ENCODE measurements around the gene USP21. TPM values are rescaled to one million over a fixed set of nuclear protein-coding genes. Genes with fewer than 3 reads are reported as not detected.
A peak's percentile ranks its signal among the peaks of the same experiment; 100 is the strongest.

Gene USP21
- total RNA-seq, 3 donors from 2014 or later (not counting 1 experiment from before 2014, with no cell fraction given) = 31.6 to 40.3 (median 35.3) TPM

- intact Hi-C loops (cut with micrococcal nuclease) = no loop called here
- WGBS (ENCODE audit: insufficient coverage) = 70% methylated on average over 14 of the region's 15 CpGs
These were observed 33.5 kb downstream of the USP21 start for GRCh38 chr1:161192476-161193465.

GRCh38 chr1:161193561-161194235, 34.4 kb downstream of the USP21 start:
- no peak for ATAC-seq
- Histone ChIP-seq H3K27me3 (ENCODE audit: control insufficient read depth, insufficient read depth, low read length) (no peaks in the 10 kb centered on the region), H3K4me1 (ENCODE audit: control insufficient read depth, insufficient read depth, low read length) (peaks cover 51% of the 10 kb centered on the region), H3K27ac (ENCODE audit: low read length) (peak overlapping the region; percentile 60), H3K9me3 (ENCODE audit: control insufficient read depth, insufficient read depth, low read length) (no peaks in the 10 kb centered on the region), H3K36me3 (ENCODE audit: control insufficient read depth, insufficient read depth, low read length) (no peaks in the 10 kb centered on the region), H3K4me3 (ENCODE audit: low read length) (no peak overlapping the region)
- H3K27me3 Mint-ChIP-seq (ENCODE audit: low read depth in 2 of 2) = no peaks in the 10 kb centered on the region
- DNase-seq = no peak
- intact Hi-C loops (cut with micrococcal nuclease) = no loop called here
- H3K36me3 Mint-ChIP-seq = no peaks in the 10 kb centered on the region
- H3K9me3 Mint-ChIP-seq = no peaks in the 10 kb centered on the region
- no peak overlapping the region for H3K4me3 Mint-ChIP-seq
- peak overlapping the region; percentile 89 to 92 for H3K27ac Mint-ChIP-seq
- TF ChIP-seq CTCF (IDR thresholded peaks at IDR 0.05) = no peak
- WGBS (ENCODE audit: insufficient coverage) = 94% methylated on average over 21 of the region's 21 CpGs
- H3K4me1 Mint-ChIP-seq = peaks cover 35 to 62% of the 10 kb centered on the region in 2 donors

More at GRCh38 chr1:161192476-161193465, 33.5 kb downstream of the USP21 start:
- no peaks in the 10 kb centered on the region for H3K36me3 ChIP-seq (ENCODE audit: control insufficient read depth, insufficient read depth, low read length)
- no peaks in the 10 kb centered on the region for H3K36me3 Mint-ChIP-seq
- no peak overlapping the region for H3K4me3 ChIP-seq (ENCODE audit: low read length)
- peak overlapping the region; percentile 89 to 92 for H3K27ac Mint-ChIP-seq
- DNase-seq (peak; percentile 48 to 88), ATAC-seq (peak; percentile 85 to 91 (median 85))
- H3K27me3 Mint-ChIP-seq (ENCODE audit: low read depth in 2 of 2) = no peaks in the 10 kb centered on the region
- no peaks in the 10 kb centered on the region for H3K27me3 ChIP-seq (ENCODE audit: control insufficient read depth, insufficient read depth, low read length)
- no peaks in the 10 kb centered on the region for H3K9me3 Mint-ChIP-seq
- H3K27ac ChIP-seq (ENCODE audit: low read length) = no peak overlapping the region
- peak; percentile 85 for TF ChIP-seq CTCF (IDR thresholded peaks at IDR 0.05)
- no peaks in the 10 kb centered on the region for H3K9me3 ChIP-seq (ENCODE audit: control insufficient read depth, insufficient read depth, low read length)
- H3K4me1 ChIP-seq (ENCODE audit: control insufficient read depth, insufficient read depth, low read length) = peaks cover 61% of the 10 kb centered on the region
- H3K4me3 Mint-ChIP-seq = peak overlapping the region; percentile 86
- peaks cover 40 to 60% of the 10 kb centered on the region in 2 donors for H3K4me1 Mint-ChIP-seq

GRCh38 chr1:161195171-161195570, 35.9 kb downstream of the USP21 start:
- Histone ChIP-seq H3K36me3 (ENCODE audit: control insufficient read depth, insufficient read depth, low read length) (no peaks in the 10 kb centered on the region), H3K27me3 (ENCODE audit: control insufficient read depth, insufficient read depth, low read length) (no peaks in the 10 kb centered on the region), H3K4me1 (ENCODE audit: control insufficient read depth, insufficient read depth, low read length) (peaks cover 56% of the 10 kb centered on the region), H3K27ac (ENCODE audit: low read length) (peak overlapping the region; percentile 60), H3K4me3 (ENCODE audit: low read length) (no peak overlapping the region), H3K9me3 (ENCODE audit: control insufficient read depth, insufficient read depth, low read length) (no peaks in the 10 kb centered on the region)
- Mint-ChIP-seq H3K27ac (peak overlapping the region; percentile 82 to 92), H3K9me3 (no peaks in the 10 kb centered on the region), H3K4me1 (peaks cover 28 to 68% of the 10 kb centered on the region in 2 donors), H3K27me3 (ENCODE audit: low read depth in 2 of 2) (no peaks in the 10 kb centered on the region), H3K4me3 (peak overlapping the region; percentile 67), H3K36me3 (no peaks in the 10 kb centered on the region)
- WGBS (ENCODE audit: insufficient coverage) = 41% methylated on average over 4 of the region's 4 CpGs
- TF ChIP-seq CTCF (IDR thresholded peaks at IDR 0.05) = no peak
- ATAC-seq (peak; percentile 69 to 71 (median 70)), DNase-seq (no peak)
- intact Hi-C loops (cut with micrococcal nuclease) = no loop called here
